ENCODE measurements around the gene SLC25A34.

Gene SLC25A34

DNA sequence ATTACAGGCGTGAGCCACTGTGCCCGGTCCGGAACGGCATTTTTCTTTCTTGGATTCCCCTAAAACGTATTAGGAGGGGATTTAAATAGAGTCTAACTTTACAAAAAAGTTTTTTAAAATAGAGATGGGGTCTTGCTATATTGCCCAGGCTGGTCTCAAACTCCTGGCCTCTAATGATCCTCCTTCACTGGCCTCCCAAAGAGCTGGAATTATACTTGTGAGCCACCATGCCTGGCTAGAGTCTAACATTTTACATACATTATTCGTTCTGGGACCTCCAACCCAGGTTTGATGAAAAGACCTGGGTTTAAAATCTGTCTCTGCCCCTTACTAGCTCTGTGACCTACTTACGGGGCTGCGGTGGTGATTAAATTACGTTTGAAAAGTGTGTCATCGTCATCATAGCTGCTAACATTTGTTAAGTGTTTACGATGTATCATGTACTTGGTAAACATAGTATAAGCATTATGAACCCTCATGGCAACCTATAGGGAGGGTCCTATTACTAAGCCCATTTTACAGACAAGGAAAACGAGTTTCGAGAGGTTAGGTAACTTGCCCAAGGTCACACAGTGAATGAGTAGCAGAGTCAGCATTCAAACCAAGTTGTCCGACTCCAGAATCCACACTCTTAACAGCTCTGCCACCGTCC is 27.4 kb upstream of the SLC25A34 start:
- DNase-seq (ENCODE audit: low read depth, low spot score): no peak
- H3K4me3 ChIP-seq (ENCODE audit: low read length): no peak overlapping the region

DNA sequence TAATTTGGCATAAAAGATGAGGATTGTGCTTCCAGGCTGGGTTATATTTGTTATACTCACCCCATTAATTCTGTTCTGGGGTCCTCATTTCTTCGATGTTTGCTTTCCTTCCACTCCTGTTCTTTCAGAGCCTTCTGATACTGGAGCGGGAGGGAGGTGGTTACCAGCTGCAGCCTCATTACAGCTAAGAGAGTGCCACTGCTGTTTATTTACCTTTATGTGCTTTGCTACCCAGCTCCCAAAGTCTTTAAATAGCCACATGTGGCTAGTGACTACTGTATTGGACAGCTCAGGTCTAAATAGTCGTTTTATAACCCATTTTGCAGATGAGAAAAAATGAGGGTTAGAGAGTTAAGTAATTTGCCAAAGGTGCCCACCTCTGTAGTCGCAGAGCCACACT is 26.8 kb upstream of the SLC25A34 start:
- no peak for DNase-seq (ENCODE audit: low read depth, low spot score)
- no peak overlapping the region for H3K4me3 ChIP-seq (ENCODE audit: low read length)

DNA sequence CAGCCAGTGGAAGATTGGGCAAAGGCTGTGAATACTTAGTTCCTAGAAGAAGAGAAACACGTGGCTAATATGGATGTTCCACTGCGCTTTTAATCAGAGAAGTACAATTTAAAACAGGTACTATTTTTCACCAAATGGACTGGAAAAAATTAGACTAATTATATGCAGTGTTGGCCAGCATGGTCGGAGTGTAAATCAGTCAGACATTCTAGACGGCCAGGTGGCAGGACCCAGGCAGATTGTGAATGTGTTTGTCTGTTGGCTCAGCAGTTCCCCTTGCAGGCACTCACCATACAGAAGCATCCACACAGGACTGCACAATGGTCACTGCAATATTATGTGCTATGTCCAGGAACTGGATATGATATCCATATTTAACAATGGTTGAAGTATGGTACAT is 23.9 kb upstream of the SLC25A34 start:
- DNase-seq (ENCODE audit: low read depth, low spot score): no peak
- no peak overlapping the region for H3K4me3 ChIP-seq (ENCODE audit: low read length)

GRCh38 chr1:15714406-15715136 is 21.5 kb upstream of the SLC25A34 start:
- no peak overlapping the region for H3K4me3 ChIP-seq (ENCODE audit: low read length)
- no peak for DNase-seq (ENCODE audit: low read depth, low spot score)

- no peak for DNase-seq (ENCODE audit: low read depth, low spot score)
- H3K4me3 ChIP-seq (ENCODE audit: low read length): no peak overlapping the region
Observed at GRCh38 chr1:15717418-15718125, 18.5 kb upstream of the SLC25A34 start.

GRCh38 chr1:15718199-15718601 is 17.9 kb upstream of the SLC25A34 start:
- H3K4me3 ChIP-seq (ENCODE audit: low read length): no peak overlapping the region
- no peak for DNase-seq (ENCODE audit: low read depth, low spot score)

GRCh38 chr1:15719381-15720120 is 16.5 kb upstream of the SLC25A34 start:
- no peak overlapping the region for H3K4me3 ChIP-seq (ENCODE audit: low read length)
- no peak for DNase-seq (ENCODE audit: low read depth, low spot score)

GRCh38 chr1:15720861-15721260 is 15.2 kb upstream of the SLC25A34 start:
- no peak for DNase-seq (ENCODE audit: low read depth, low spot score)
- H3K4me3 ChIP-seq (ENCODE audit: low read length): no peak overlapping the region

GRCh38 chr1:15722411-15722810 is 13.6 kb upstream of the SLC25A34 start:
- no peak for DNase-seq (ENCODE audit: low read depth, low spot score)

DNA sequence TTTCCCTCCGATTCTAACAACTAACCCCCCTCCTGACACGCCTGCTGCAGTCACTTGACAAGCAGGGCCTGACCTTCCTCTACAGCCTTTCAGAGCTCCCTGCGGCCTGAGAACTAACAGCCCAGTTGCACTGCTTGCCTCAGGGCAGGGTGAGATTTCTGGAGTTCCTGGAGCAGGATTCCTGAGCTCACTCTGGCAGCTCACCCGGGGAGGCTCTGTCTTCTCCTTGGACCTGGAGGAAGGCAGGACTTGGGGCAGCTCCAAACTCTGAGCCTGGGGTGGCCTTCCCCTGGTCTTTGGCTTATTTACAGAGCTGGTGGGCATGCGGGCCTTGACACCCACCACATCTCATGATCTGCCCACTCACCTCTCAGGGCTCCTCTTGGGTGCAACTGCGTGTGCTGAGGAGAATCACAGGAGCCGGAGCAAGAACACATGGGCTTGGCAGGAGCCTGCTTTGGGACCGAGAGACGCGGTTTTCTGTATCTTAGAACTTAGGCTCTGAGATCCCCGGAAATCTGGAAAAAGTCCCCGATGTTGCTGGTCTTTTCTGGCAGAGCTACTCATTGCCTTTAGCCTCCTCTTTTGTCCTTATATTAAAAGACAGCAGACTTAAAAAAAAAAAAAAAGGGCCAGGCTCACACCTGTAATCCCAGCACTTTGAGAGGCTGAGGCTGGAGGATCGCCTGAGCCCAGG is 13.1 kb upstream of the SLC25A34 start:
- no peak overlapping the region for H3K4me3 ChIP-seq (ENCODE audit: low read length)
- DNase-seq (ENCODE audit: low read depth, low spot score): no peak

More at GRCh38 chr1:15722411-15722810, 13.6 kb upstream of the SLC25A34 start:
- no peak overlapping the region for H3K4me3 ChIP-seq (ENCODE audit: low read length)

- no peak for DNase-seq (ENCODE audit: low read depth, low spot score)
- no peak overlapping the region for H3K4me3 ChIP-seq (ENCODE audit: low read length)
Observed at GRCh38 chr1:15723631-15724246, 12.3 kb upstream of the SLC25A34 start.

- no peak overlapping the region for H3K4me3 ChIP-seq (ENCODE audit: low read length)
- DNase-seq (ENCODE audit: low read depth, low spot score): no peak
Observed at GRCh38 chr1:15724949-15725880, 10.8 kb upstream of the SLC25A34 start.

DNA sequence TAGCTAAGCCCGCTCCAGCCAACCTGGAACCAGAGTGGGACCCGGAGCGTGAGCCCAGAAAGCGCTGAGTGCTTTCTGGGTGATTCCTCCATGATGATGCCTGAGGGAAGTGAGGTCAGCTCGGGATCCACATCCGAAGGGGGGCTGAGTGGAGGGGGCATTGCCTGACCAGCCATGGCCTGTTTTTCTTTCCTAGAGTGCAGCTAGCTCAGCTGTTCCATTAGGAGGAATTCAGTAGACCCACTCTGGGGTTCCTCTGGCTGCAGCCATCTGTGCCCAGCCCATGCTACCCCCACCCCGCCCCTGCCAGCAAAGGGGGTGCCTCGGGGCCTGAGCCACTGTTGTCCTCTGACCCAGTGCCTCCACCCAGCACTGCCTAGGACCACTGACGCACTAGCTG is 9.6 kb upstream of the SLC25A34 start:
- no peak for DNase-seq (ENCODE audit: low read depth, low spot score)
- no peak overlapping the region for H3K4me3 ChIP-seq (ENCODE audit: low read length)

DNA sequence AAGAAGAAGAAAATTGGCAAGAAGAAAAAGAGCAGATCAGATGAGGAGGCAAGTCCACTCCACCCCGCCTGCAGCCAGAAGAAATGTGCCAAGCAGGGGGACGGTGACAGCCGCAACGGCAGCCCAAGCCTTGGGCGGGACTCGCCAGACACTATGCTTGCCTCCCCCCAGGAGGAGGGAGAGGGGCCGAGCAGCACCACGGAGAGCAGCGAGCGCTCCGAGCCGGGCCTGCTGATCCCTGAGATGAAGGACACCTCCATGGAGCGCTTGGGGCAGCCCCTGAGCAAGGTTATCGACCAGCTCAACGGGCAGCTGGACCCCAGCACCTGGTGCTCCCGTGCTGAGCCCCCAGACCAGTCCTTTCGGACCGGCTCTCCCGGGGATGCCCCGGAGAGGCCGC is 9.0 kb upstream of the SLC25A34 start:
- H3K4me3 ChIP-seq (ENCODE audit: low read length): no peak overlapping the region
- no peak for DNase-seq (ENCODE audit: low read depth, low spot score)

DNA sequence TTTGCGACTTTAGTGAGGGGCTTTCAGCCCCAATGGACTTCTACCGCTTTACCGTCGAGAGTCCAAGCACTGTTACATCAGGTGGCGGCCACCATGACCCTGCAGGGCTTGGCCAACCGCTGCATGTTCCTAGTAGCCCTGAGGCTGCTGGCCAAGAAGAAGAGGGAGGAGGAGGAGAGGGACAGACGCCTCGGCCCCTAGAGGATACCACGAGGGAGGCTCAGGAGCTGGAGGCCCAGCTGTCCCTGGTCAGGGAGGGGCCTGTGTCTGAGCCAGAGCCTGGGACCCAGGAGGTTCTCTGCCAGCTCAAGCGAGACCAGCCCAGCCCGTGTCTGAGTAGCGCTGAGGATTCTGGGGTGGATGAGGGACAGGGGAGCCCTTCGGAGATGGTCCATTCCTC is 8.6 kb upstream of the SLC25A34 start:
- no peak overlapping the region for H3K4me3 ChIP-seq (ENCODE audit: low read length)
- DNase-seq (ENCODE audit: low read depth, low spot score): no peak

DNA sequence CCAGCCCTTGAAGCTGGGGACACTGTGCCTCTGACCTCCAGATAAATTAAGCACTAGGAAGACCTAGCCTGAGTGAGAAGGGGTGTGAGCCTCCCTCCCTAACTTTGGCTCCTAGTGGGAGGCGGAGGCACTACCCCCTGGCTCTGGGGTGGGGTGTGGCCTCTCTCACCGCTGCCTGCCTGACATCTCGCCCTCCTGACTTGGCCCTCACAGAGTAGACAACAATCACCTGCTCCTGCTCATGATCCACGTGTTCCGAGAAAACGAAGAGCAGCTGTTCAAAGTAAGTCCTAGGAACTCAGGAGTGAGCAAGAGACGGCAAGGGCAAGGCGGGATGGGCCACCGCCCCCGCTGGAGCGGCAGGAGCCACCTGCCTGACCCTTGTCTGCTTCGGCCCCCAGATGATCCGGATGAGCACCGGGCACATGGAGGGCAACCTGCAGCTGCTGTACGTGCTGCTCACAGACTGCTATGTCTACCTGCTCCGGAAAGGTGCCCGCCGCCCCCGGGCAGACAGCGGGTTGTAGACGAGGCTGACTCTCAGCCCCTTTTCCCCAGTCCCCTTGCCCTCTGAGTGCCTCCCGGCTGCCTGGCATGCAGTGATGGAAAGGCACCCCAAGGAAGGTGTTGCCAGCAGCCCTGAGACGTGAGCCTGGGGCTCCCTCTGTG is 8.1 kb upstream of the SLC25A34 start:
- no peak overlapping the region for H3K4me3 ChIP-seq (ENCODE audit: low read length)
- DNase-seq (ENCODE audit: low read depth, low spot score): no peak

DNA sequence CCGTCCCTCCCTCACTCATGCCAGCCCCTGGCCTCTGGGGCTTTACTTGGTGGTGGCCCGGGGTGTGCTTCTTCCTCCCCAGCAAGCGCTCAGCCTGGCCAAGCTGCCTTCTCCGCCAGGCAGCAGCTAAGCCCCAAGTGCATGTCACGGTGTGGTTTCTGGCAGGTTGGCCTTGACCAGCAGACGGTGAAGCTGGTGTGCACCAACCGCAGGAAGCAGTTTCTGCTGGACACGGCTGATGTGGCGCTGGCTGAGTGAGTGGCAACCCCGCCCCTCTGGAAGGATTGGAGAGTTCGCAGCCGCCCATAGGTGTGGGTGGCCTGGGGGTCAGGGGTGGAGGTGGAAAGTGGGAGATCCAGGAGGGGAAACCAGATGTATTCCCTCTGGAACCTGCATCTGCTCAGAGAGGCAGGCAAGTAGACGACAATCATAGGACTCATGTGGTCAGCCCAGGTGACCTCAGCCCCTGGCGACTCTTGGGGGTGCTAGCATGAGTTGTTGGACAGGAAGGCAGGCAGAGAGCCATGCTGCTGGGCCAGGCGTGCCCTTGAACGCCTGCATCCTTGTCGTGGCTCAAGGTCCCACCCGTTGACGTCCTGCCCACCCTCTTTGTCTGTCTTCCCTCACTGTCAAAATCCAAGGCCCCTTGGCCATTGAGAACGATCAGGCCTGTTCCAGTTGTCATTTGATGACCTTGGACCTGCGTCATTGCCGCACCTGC is 7.0 kb upstream of the SLC25A34 start:
- H3K4me3 ChIP-seq (ENCODE audit: low read length): no peak overlapping the region
- DNase-seq (ENCODE audit: low read depth, low spot score): no peak

Data from Jurkat, Clone E6-1 (cell line).